HepG2 (cell line): ENCODE measurements around the gene IFT172. TPM values are rescaled to one million over a fixed set of nuclear protein-coding genes. Genes with fewer than 3 reads are reported as not detected.

Source experiments
- BRF2 ChIP-seq: sonication (generic); formaldehyde crosslinking; IDR thresholded peaks from 2 replicates; pipeline ENCODE4 v1.8.1; 2022; ENCODE audit warnings: mild to moderate bottlenecking, missing genetic modification reagents
- FUBP1 ChIP-seq: sonication (generic); formaldehyde crosslinking; IDR thresholded peaks from 2 replicates; pipeline ENCODE4 v1.5.1; 2020; ENCODE audit warnings: missing genetic modification reagents, mild to moderate bottlenecking, borderline replicate concordance
- KAT8 ChIP-seq: IDR thresholded peaks from 2 replicates; pipeline ENCODE4 v1.6.1; 2016; ENCODE audit warnings: missing genetic modification reagents, missing compliant biosample characterization
- NFYC ChIP-seq: IDR thresholded peaks from 2 replicates; pipeline ENCODE4 v1.6.1; 2016; ENCODE audit warnings: missing genetic modification reagents, missing compliant biosample characterization
- NONO ChIP-seq, 2 experiments: fragments of 450-650 bp in 1 of 2; sonication (generic) in 1 of 2; formaldehyde crosslinking in 1 of 2; IDR thresholded peaks in 1 of 2; conservative IDR thresholded peaks in 1 of 2; 2 replicates each; pipeline versions ENCODE4 v1.6.1 to v1.8.0; 2017 to 2022; ENCODE audit warnings: mild to moderate bottlenecking in 1 of 2, missing genetic modification reagents in 1 of 2, moderate library complexity in 1 of 2
- PPARG ChIP-seq: conservative IDR thresholded peaks from 2 replicates; pipeline ENCODE4 v1.6.1; 2016; ENCODE audit warnings: missing biosample characterization, missing genetic modification reagents
- PRDM10 ChIP-seq: sonication (generic); formaldehyde crosslinking; IDR thresholded peaks from 2 replicates; pipeline ENCODE4 v1.4.0; 2020; ENCODE audit warnings: low read depth, missing genetic modification reagents
- RNF2 ChIP-seq: fragments of 450-650 bp; conservative IDR thresholded peaks from 2 replicates; pipeline ENCODE4 v1.6.1; 2016; ENCODE audit warnings: low read depth
- TOE1 ChIP-seq: sonication (generic); formaldehyde crosslinking; IDR thresholded peaks from 2 replicates; pipeline ENCODE4 v1.4.0; 2020; ENCODE audit warnings: mild to moderate bottlenecking, missing genetic modification reagents
- YEATS2 ChIP-seq: sonication (generic); formaldehyde crosslinking; IDR thresholded peaks from 2 replicates; pipeline ENCODE4 v1.4.0; 2020; ENCODE audit warnings: missing genetic modification reagents, borderline replicate concordance
- ZFY ChIP-seq: sonication (generic); formaldehyde crosslinking; IDR thresholded peaks from 2 replicates; pipeline ENCODE4 v1.4.0; 2020; ENCODE audit warnings: missing genetic modification reagents
- ZMAT5 ChIP-seq: sonication (generic); formaldehyde crosslinking; IDR thresholded peaks from 2 replicates; pipeline ENCODE4 v1.5.0; 2020; ENCODE audit warnings: mild to moderate bottlenecking, low read depth, missing genetic modification reagents, borderline replicate concordance
- ZNF180 ChIP-seq: sonication (generic); formaldehyde crosslinking; IDR thresholded peaks from 2 replicates; pipeline ENCODE4 v1.4.0; 2020; ENCODE audit warnings: low read depth, missing genetic modification reagents, borderline replicate concordance
- ZNF24 ChIP-seq: fragments of 450-650 bp; IDR thresholded peaks from 2 replicates; pipeline ENCODE4 v1.6.1; 2017; ENCODE audit warnings: antibody characterized with exemption, mild to moderate bottlenecking
- ZNF253 ChIP-seq: sonication (generic); formaldehyde crosslinking; IDR thresholded peaks from 2 replicates; pipeline ENCODE4 v1.8.0; 2022; ENCODE audit warnings: mild to moderate bottlenecking, missing genetic modification reagents, borderline replicate concordance
- ZNF280B ChIP-seq: sonication (generic); formaldehyde crosslinking; IDR thresholded peaks from 2 replicates; pipeline ENCODE4 v1.5.0; 2020; ENCODE audit warnings: missing genetic modification reagents, mild to moderate bottlenecking, borderline replicate concordance
- ZNF354B ChIP-seq: sonication (generic); formaldehyde crosslinking; IDR thresholded peaks from 2 replicates; pipeline ENCODE4 v1.8.0; 2022; ENCODE audit warnings: mild to moderate bottlenecking, missing genetic modification reagents
- ZNF619 ChIP-seq: sonication (generic); formaldehyde crosslinking; IDR thresholded peaks from 2 replicates; pipeline ENCODE4 v1.4.0; 2020; ENCODE audit warnings: mild to moderate bottlenecking, missing genetic modification reagents
- ZNF660 ChIP-seq: sonication (generic); formaldehyde crosslinking; IDR thresholded peaks from 2 replicates; pipeline ENCODE4 v1.5.1; 2020; ENCODE audit warnings: mild to moderate bottlenecking, low read depth, missing genetic modification reagents, borderline replicate concordance
- ZNF790 ChIP-seq: sonication (generic); formaldehyde crosslinking; IDR thresholded peaks from 2 replicates; pipeline ENCODE4 v1.8.0; 2022; ENCODE audit warnings: missing genetic modification reagents, mild to moderate bottlenecking, borderline replicate concordance
- polyA plus RNA-seq, 8 experiments: library from polyadenylated mRNA; depleted of rRNA in 3 of 8; stranded (reverse) in 7 of 8; unstranded in 1 of 8; fragments of >200 nt; fragmentation: Illumina TruSeq in 4 of 8; extraction: Trizol in 4 of 8; gene quantifications; 2 replicates each; pipeline versions ENCODE4 v1.2.1 to v1.2.3, GENCODE V29; 2011 to 2016; ENCODE audit warnings: low read depth in 4 of 8, missing spikeins in 1 of 8, mixed read lengths in 1 of 8; ENCODE audit not compliant: insufficient read depth in 1 of 8
- total RNA-seq, 5 experiments: library from RNA; depleted of rRNA; stranded (reverse); fragments of >200 nt; fragmentation: Illumina TruSeq; extraction: Trizol; gene quantifications; 2 replicates each; pipeline ENCODE4 v1.2.3, GENCODE V29; 2016; ENCODE audit warnings: low read depth in 1 of 5

The IFT172 gene
- total and polyA plus RNA-seq, 2 of the 13 experiments (the other 11 are each of a cell fraction or from before 2014, with no cell fraction given) = 21.6 to 35.7 TPM

- TF ChIP-seq ZNF180 (CRISPR knock-in tag) = no peak
- TF ChIP-seq PRDM10 (CRISPR knock-in tag) = no peak
- TF ChIP-seq ZNF253 = no peak
- no peak for TF ChIP-seq TOE1 (CRISPR knock-in tag)
- no peak for TF ChIP-seq NONO (IDR thresholded peaks at IDR 0.05)
- no peak for TF ChIP-seq NONO (CRISPR knock-in tag; conservative IDR thresholded peaks at IDR 0.05)
- no peak for TF ChIP-seq FUBP1 (CRISPR knock-in tag)
- no peak for TF ChIP-seq KAT8 (CRISPR knock-in tag)
- TF ChIP-seq ZNF790 (CRISPR knock-in tag) = no peak
- TF ChIP-seq ZNF354B (CRISPR knock-in tag) = no peak
- no peak for TF ChIP-seq ZMAT5 (CRISPR knock-in tag)
- no peak for TF ChIP-seq NFYC (CRISPR knock-in tag)
- no peak for TF ChIP-seq RNF2
- TF ChIP-seq ZNF280B (CRISPR knock-in tag) = no peak
- TF ChIP-seq ZFY (CRISPR knock-in tag) = no peak
- TF ChIP-seq ZNF660 (CRISPR knock-in tag) = no peak
- no peak for TF ChIP-seq ZNF619 (CRISPR knock-in tag)
- no peak for TF ChIP-seq YEATS2 (CRISPR knock-in tag)
- TF ChIP-seq BRF2 (CRISPR knock-in tag) = no peak
- no peak for TF ChIP-seq ZNF24
- TF ChIP-seq PPARG (CRISPR knock-in tag) = no peak
Measured at GRCh38 chr2:27421660-27422250, 67.8 kb downstream of the IFT172 start (continued).
